ENCODE data around the gene NCAM1. TPM values are rescaled to one million over a fixed set of nuclear protein-coding genes. Genes with fewer than 3 reads are reported as not detected.

NCAM1 gene
- total and polyA plus RNA-seq, 9 of the 15 experiments (the other 6 are each of a cell fraction or from before 2014, with no cell fraction given): 0.09 to 0.23 TPM; not detected in 7

DNA sequence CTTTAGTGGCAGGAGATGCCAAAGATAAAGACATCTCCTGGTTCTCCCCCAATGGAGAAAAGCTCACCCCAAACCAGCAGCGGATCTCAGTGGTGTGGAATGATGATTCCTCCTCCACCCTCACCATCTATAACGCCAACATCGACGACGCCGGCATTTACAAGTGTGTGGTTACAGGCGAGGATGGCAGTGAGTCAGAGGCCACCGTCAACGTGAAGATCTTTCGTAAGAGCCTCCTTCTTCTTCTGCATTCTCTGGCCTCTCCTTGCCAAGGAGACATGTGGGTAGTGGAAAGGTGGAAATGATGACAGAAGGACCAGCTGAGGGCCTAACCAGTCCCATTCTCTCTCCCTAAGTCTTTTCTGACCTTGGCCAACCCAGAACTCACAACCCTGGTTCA, 243.1 kb downstream of the NCAM1 start:
- Histone ChIP-seq H3K27ac (ENCODE audit: extremely low read depth, low read depth, low read length) (no peak overlapping the region), H4K20me1 (replicated peaks; ENCODE audit: control insufficient read depth, insufficient read depth, low read length) (no peaks in the 10 kb centered on the region), H3K4me2 (ENCODE audit: insufficient read depth, low read length) (no peak overlapping the region), H3K9ac (ENCODE audit: insufficient read depth in 1 of 2, low read depth in 2 of 2, low read length in 2 of 2) (no peak overlapping the region), H2AFZ (ENCODE audit: low read depth, low read length) (no peak overlapping the region), H3K27me3 (ENCODE audit: control insufficient read depth in 2 of 2, insufficient read depth in 2 of 2, low read length in 2 of 2) (peaks cover 12 to 41% of the 10 kb centered on the region in 2 experiments), H3K4me3 (no peak overlapping the region), H3K4me1 (replicated peaks in 1 of 2; ENCODE audit: control insufficient read depth in 2 of 2, insufficient read depth in 2 of 2, low read length in 2 of 2) (no peaks in the 10 kb centered on the region), H3K36me3 (ENCODE audit: control insufficient read depth, insufficient read depth, low read length) (no peaks in the 10 kb centered on the region), H3K9me3 (replicated peaks; ENCODE audit: control insufficient read depth, insufficient read depth, low read depth, low read length) (no peaks in the 10 kb centered on the region), H3K9me1 (ENCODE audit: control insufficient read depth, insufficient read depth, low read length) (no peaks in the 10 kb centered on the region), H3K79me2 (ENCODE audit: control insufficient read depth, insufficient read depth, low read length) (no peaks in the 10 kb centered on the region)
- TF ChIP-seq HNRNPK (IDR thresholded peaks at IDR 0.05; ENCODE audit: low read depth, low read length, poor library complexity, severe bottlenecking) (no peak), ZNF695 (CRISPR knock-in tag; IDR thresholded peaks at IDR 0.05) (no peak), SMAD2 (IDR thresholded peaks at IDR 0.05; ENCODE audit: low read depth, low read length) (no peak)
- TF ChIP-seq, protein P1, sequence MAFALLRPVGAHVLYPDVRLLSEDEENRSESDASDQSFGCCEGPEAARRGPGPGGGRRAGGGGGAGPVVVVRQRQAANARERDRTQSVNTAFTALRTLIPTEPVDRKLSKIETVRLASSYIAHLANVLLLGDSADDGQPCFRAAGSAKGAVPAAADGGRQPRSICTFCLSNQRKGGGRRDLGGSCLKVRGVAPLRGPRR (CRISPR knock-in tag; IDR thresholded peaks at IDR 0.05): no peak
- WGBS (ENCODE audit: insufficient coverage, low coverage, missing lambda C conversion rate): 0% methylated on average over 10 of the region's 10 CpGs
- ATAC-seq: no peak
- ChIA-PET POLR2A (no interaction called here), CTCF (ENCODE audit: low intra/inter-chr PET ratio) (no interaction called here)
- in situ Hi-C loops (cut with MboI): no loop called here
- DNase-seq (ENCODE audit: extremely low read depth in 1 of 4, low spot score in 3 of 4): no peak
- FAIRE-seq: no peak
- intact Hi-C loops (cut with micrococcal nuclease): no loop called here
- no TSS peak for BruUV-seq (replicated peaks)

DNA sequence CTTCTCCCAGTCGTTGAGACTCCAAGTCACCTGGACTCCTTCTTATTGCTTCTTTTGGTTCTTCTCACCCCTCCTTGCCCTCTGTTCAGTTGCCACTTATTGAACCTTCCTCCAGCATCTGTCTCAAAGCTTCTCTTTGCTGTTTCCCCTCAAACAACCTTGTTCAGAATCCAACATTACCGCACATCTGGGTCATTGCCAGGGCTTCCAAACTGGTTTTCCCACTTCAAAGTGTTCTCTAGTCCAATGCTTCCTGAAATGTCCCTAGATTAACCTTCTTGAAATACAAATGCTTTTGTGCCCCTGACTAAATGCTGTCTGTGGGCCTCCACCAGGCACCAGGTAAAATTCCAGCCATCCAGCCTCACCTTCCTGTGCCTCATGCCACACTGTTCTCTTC, 252.3 kb downstream of the NCAM1 start:
- BruUV-seq (replicated peaks): no TSS peak
- no peak overlapping the region for H2AFZ ChIP-seq (ENCODE audit: low read depth, low read length)
- H3K4me3 ChIP-seq: no peak overlapping the region
- H3K27ac ChIP-seq (ENCODE audit: extremely low read depth, low read depth, low read length): no peak overlapping the region
- FAIRE-seq (no peak), DNase-seq (ENCODE audit: extremely low read depth in 1 of 4, low spot score in 3 of 4) (no peak), ATAC-seq (no peak)
- ChIA-PET POLR2A (no interaction called here), CTCF (ENCODE audit: low intra/inter-chr PET ratio) (no interaction called here)
- H3K4me2 ChIP-seq (ENCODE audit: insufficient read depth, low read length): no peak overlapping the region
- peaks cover 0 to 4% of the 10 kb centered on the region in 2 experiments; a peak in 1 of 5 replicates for H3K27me3 ChIP-seq (ENCODE audit: control insufficient read depth in 2 of 2, insufficient read depth in 2 of 2, low read length in 2 of 2)
- no peaks in the 10 kb centered on the region for H3K9me3 ChIP-seq (replicated peaks; ENCODE audit: control insufficient read depth, insufficient read depth, low read depth, low read length)
- H3K4me1 ChIP-seq (replicated peaks in 1 of 2; ENCODE audit: control insufficient read depth in 2 of 2, insufficient read depth in 2 of 2, low read length in 2 of 2): no peaks in the 10 kb centered on the region
- H4K20me1 ChIP-seq (replicated peaks; ENCODE audit: control insufficient read depth, insufficient read depth, low read length): no peaks in the 10 kb centered on the region; the same call in 1 of the 2 replicates
- no peaks in the 10 kb centered on the region for H3K9me1 ChIP-seq (ENCODE audit: control insufficient read depth, insufficient read depth, low read length)
- in situ Hi-C loops (cut with MboI) (no loop called here), intact Hi-C loops (cut with micrococcal nuclease) (no loop called here)
- 0% methylated on average over 2 of the region's 2 CpGs for WGBS (ENCODE audit: insufficient coverage, low coverage, missing lambda C conversion rate)
- no peaks in the 10 kb centered on the region for H3K79me2 ChIP-seq (ENCODE audit: control insufficient read depth, insufficient read depth, low read length)
- no peak overlapping the region for H3K9ac ChIP-seq (ENCODE audit: insufficient read depth in 1 of 2, low read depth in 2 of 2, low read length in 2 of 2)
- H3K36me3 ChIP-seq (ENCODE audit: control insufficient read depth, insufficient read depth, low read length): no peaks in the 10 kb centered on the region
- TF ChIP-seq POLR2G (IDR thresholded peaks at IDR 0.05; ENCODE audit: low read depth, low read length) (no peak), ZNF12 (CRISPR knock-in tag; IDR thresholded peaks at IDR 0.05) (no peak), CBFA2T3 (IDR thresholded peaks at IDR 0.05) (no peak), EWSR1 (IDR thresholded peaks at IDR 0.05; ENCODE audit: borderline replicate concordance, low read depth, partially characterized antibody) (no peak), FOXK1 (CRISPR knock-in tag; IDR thresholded peaks at IDR 0.05; ENCODE audit: borderline replicate concordance) (no peak)
- TF ChIP-seq, protein P2, sequence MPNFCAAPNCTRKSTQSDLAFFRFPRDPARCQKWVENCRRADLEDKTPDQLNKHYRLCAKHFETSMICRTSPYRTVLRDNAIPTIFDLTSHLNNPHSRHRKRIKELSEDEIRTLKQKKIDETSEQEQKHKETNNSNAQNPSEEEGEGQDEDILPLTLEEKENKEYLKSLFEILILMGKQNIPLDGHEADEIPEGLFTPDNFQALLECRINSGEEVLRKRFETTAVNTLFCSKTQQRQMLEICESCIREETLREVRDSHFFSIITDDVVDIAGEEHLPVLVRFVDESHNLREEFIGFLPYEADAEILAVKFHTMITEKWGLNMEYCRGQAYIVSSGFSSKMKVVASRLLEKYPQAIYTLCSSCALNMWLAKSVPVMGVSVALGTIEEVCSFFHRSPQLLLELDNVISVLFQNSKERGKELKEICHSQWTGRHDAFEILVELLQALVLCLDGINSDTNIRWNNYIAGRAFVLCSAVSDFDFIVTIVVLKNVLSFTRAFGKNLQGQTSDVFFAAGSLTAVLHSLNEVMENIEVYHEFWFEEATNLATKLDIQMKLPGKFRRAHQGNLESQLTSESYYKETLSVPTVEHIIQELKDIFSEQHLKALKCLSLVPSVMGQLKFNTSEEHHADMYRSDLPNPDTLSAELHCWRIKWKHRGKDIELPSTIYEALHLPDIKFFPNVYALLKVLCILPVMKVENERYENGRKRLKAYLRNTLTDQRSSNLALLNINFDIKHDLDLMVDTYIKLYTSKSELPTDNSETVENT (CRISPR knock-in tag; IDR thresholded peaks at IDR 0.05): no peak

All from K562 (cell line).